ENCODE results near the gene CTXN3.

Gene CTXN3

GRCh38 chr5:127697894-127698600 is 49.2 kb downstream of the CTXN3 start:
- no peak for DNase-seq (ENCODE audit: low read depth in 2 of 2)

GRCh38 chr5:127699416-127699815 is 50.5 kb downstream of the CTXN3 start:
- no peak for DNase-seq (ENCODE audit: low read depth in 2 of 2)

- DNase-seq (ENCODE audit: low read depth in 2 of 2), result no peak
Measured at GRCh38 chr5:127700237-127700766, 51.4 kb downstream of the CTXN3 start.

- DNase-seq (ENCODE audit: low read depth in 2 of 2), result no peak
Measured at GRCh38 chr5:127702434-127702833, 53.6 kb downstream of the CTXN3 start.

GRCh38 chr5:127702926-127703561 is 54.2 kb downstream of the CTXN3 start, which contains the start of gene CCDC192:
Gene CCDC192 (plus strand): TSS chr5:127703391. CDS start chr5:127703446, 55 bp downstream.
- DNase-seq (ENCODE audit: low read depth in 2 of 2), result no peak

GRCh38 chr5:127705120-127705892 is 56.4 kb downstream of the CTXN3 start:
- DNase-seq (ENCODE audit: low read depth in 2 of 2), result no peak

- DNase-seq (ENCODE audit: low read depth in 2 of 2), result no peak
Measured at GRCh38 chr5:127706691-127707090, 57.8 kb downstream of the CTXN3 start.

GRCh38 chr5:127707209-127707608 is 58.3 kb downstream of the CTXN3 start:
- no peak for DNase-seq (ENCODE audit: low read depth in 2 of 2)
